ENCODE data around the gene WDR45. TPM values are rescaled to one million over a fixed set of nuclear protein-coding genes. Genes with fewer than 3 reads are reported as not detected.

Gene WDR45
- total RNA-seq, 4 donors from 2014 or later: 37.6 to 96.5 (median 58.7) TPM

GRCh38 chrX:49071877-49072711 lies 7.6 kb downstream of the WDR45 start:
- no peaks in the 10 kb centered on the region for H3K36me3 ChIP-seq
- TF ChIP-seq CTCF (IDR thresholded peaks at IDR 0.05): no peak
- no peak for TF ChIP-seq POLR2A (IDR thresholded peaks at IDR 0.05)
- H3K4me1 ChIP-seq: no peaks in the 10 kb centered on the region
- no peaks in the 10 kb centered on the region for H3K27me3 ChIP-seq
- no peaks in the 10 kb centered on the region for H3K9me3 ChIP-seq
- H3K4me3 ChIP-seq: peak overlapping the region; percentile 7 to 44
- peak overlapping the region; percentile 7 to 77 for H3K27ac ChIP-seq
- DNase-seq: peak; percentile 84
- intact Hi-C loops (cut with DNase I; ENCODE audit: low total_unique reads): no loop called here

DNA sequence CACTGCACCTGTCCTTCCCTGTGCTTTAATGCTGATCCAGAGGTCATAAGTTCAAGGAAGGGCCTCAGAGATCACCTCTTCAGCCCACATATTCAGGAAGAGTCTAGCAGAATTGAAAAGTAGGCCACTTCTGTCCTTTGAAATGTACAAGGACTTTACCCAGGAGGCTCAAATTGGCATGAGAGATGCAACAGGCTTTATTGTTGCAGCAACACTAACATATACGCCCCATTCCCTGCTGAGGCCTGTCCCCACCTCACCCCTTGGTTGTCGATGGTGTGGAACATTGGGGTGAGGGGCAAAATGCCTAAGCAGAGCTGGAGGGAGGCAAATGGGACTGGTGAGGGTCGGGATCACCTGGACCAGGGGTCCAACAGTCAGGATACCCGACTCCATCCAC lies 8.7 kb downstream of the WDR45 start:
- Histone ChIP-seq H3K27me3 (no peaks in the 10 kb centered on the region), H3K4me1 (no peaks in the 10 kb centered on the region), H3K27ac (no peak overlapping the region), H3K9me3 (no peaks in the 10 kb centered on the region), H3K4me3 (no peak overlapping the region), H3K36me3 (no peaks in the 10 kb centered on the region)
- intact Hi-C loops (cut with DNase I; ENCODE audit: low total_unique reads): no loop called here
- no peak for TF ChIP-seq POLR2A (IDR thresholded peaks at IDR 0.05)
- TF ChIP-seq CTCF (IDR thresholded peaks at IDR 0.05): no peak
- no peak for DNase-seq

GRCh38 chrX:49069038-49069437 lies 10.6 kb downstream of the WDR45 start:
- H3K27me3 ChIP-seq: no peaks in the 10 kb centered on the region
- intact Hi-C loops (cut with DNase I; ENCODE audit: low total_unique reads): no loop called here
- H3K4me1 ChIP-seq: no peaks in the 10 kb centered on the region
- TF ChIP-seq CTCF (IDR thresholded peaks at IDR 0.05): no peak
- TF ChIP-seq POLR2A (IDR thresholded peaks at IDR 0.05): no peak
- no peak overlapping the region for H3K27ac ChIP-seq
- no peaks in the 10 kb centered on the region for H3K36me3 ChIP-seq
- no peak for DNase-seq
- H3K9me3 ChIP-seq: no peaks in the 10 kb centered on the region
- H3K4me3 ChIP-seq: no peak overlapping the region

DNA sequence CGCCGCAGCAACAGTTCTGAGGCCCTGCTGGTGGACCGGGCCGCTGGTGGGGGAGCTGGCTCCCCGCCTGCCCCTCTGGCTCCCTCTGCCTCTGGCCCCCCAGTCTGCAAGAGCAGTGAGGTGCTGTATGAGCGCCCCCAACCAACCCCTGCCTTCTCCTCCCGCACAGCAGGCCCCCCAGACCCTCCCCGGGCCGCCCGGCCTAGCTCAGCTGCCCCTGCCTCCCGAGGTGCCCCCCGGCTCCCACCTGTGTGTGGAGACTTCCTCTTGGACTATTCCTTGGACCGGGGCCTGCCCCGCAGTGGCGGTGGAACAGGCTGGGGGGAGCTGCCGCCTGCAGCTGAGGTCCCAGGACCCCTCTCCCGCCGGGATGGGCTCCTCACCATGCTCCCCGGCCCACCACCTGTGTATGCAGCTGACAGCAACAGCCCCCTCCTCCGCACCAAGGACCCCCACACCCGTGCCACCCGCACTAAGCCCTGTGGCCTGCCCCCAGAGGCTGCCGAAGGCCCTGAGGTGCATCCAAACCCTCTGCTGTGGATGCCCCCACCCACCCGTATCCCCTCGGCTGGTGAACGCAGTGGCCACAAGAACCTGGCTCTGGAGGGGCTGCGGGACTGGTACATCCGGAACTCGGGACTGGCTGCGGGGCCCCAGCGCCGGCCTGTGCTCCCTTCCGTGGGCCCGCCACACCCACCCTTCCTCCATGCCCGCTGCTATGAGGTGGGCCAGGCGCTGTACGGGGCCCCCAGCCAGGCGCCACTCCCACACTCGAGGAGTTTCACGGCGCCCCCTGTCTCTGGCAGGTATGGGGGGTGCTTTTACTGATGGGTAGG lies 12.2 kb downstream of the WDR45 start:
- intact Hi-C loops (cut with DNase I; ENCODE audit: low total_unique reads): no loop called here
- no peaks in the 10 kb centered on the region for H3K36me3 ChIP-seq
- no peak for DNase-seq
- no peaks in the 10 kb centered on the region for H3K27me3 ChIP-seq
- no peak overlapping the region for H3K4me3 ChIP-seq
- TF ChIP-seq CTCF (IDR thresholded peaks at IDR 0.05): no peak
- no peaks in the 10 kb centered on the region for H3K9me3 ChIP-seq
- no peak overlapping the region for H3K27ac ChIP-seq
- no peaks in the 10 kb centered on the region for H3K4me1 ChIP-seq

GRCh38 chrX:49066690-49067089 lies 13.0 kb downstream of the WDR45 start:
- Histone ChIP-seq H3K27me3 (no peaks in the 10 kb centered on the region), H3K36me3 (no peaks in the 10 kb centered on the region), H3K9me3 (no peaks in the 10 kb centered on the region), H3K27ac (no peak overlapping the region), H3K4me3 (no peak overlapping the region), H3K4me1 (no peaks in the 10 kb centered on the region)
- TF ChIP-seq POLR2A (IDR thresholded peaks at IDR 0.05): no peak
- TF ChIP-seq CTCF (IDR thresholded peaks at IDR 0.05): no peak
- intact Hi-C loops (cut with DNase I; ENCODE audit: low total_unique reads): no loop called here
- DNase-seq: no peak

Measured in uterus (tissue), 4 donors.